HFFc6 (cell line): ENCODE data around the gene SMIM32. TPM values are rescaled to one million over a fixed set of nuclear protein-coding genes. Genes with fewer than 3 reads are reported as not detected.

Experiments used
- DNase-seq: peaks from one replicate; pipeline ENCODE4 v3.0.0-alpha.2; 2018
- H3K27ac Mint-ChIP-seq: 2 replicates; pipeline ENCODE4 v1.8.0; 2020; ENCODE audit warnings: mild to moderate bottlenecking, mixed read lengths
- H3K27me3 Mint-ChIP-seq: 2 replicates; pipeline ENCODE4 v1.8.0; 2021; ENCODE audit warnings: mild to moderate bottlenecking, moderate library complexity, mixed read lengths; ENCODE audit not compliant: insufficient read depth
- H3K36me3 Mint-ChIP-seq: 2 replicates; pipeline ENCODE4 v1.8.0; 2021; ENCODE audit warnings: low read depth, mixed read lengths
- H3K4me1 Mint-ChIP-seq: 2 replicates; pipeline ENCODE4 v1.8.0; 2020; ENCODE audit warnings: low read depth, mixed read lengths
- H3K4me3 Mint-ChIP-seq: 2 replicates; pipeline ENCODE4 v1.8.0; 2020; ENCODE audit warnings: mild to moderate bottlenecking, moderate library complexity, mixed read lengths
- H3K9me3 Mint-ChIP-seq: 2 replicates; pipeline ENCODE4 v1.8.0; 2020; ENCODE audit warnings: mild to moderate bottlenecking, mixed read lengths
- total RNA-seq, 6 experiments: library from RNA; stranded (reverse); fragmentation: NEBNext Ultra II Directional; extraction: Animal tissue kit (Norgen Biotek cat#: 25700); gene quantifications; 2 replicates in 1 of 6; 3 replicates in 5 of 6; pipeline ENCODE4 v1.2.3, GENCODE V29; 2021
- TF ChIP-seq, protein P1 (sequence below): fragments of 200-600 bp; sonication (generic); IDR thresholded peaks from 2 replicates; pipeline ENCODE4 v1.5.0; 2021; ENCODE audit warnings: antibody characterized with exemption, mild to moderate bottlenecking

Gene SMIM32
- total RNA-seq, 6 experiments from 2014 or later: not detected

DNA sequence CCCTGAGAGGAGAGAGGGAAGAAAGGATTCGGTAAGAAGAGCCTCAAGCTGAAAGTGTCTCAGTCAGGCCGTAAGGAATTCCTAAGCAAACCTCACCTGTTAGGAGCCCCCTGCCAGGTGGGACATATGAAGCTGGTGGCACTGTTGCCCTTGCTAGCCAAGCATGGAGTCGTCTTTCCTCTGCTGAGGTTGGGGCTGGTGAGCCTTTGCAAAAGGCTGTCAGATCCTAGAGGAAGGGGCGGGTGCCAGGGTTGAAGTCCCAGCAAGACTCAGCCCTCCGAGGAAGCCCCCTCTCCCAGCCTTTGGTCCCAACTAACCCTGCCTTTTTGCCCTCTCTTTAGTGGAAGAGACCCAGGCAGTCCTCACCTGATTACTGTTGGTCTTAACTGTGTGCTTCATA is 5.5 kb upstream of the SMIM32 start:
- H3K27me3 Mint-ChIP-seq: peaks cover 28% of the 10 kb centered on the region
- no peak overlapping the region for H3K4me3 Mint-ChIP-seq
- TF ChIP-seq, protein P1, sequence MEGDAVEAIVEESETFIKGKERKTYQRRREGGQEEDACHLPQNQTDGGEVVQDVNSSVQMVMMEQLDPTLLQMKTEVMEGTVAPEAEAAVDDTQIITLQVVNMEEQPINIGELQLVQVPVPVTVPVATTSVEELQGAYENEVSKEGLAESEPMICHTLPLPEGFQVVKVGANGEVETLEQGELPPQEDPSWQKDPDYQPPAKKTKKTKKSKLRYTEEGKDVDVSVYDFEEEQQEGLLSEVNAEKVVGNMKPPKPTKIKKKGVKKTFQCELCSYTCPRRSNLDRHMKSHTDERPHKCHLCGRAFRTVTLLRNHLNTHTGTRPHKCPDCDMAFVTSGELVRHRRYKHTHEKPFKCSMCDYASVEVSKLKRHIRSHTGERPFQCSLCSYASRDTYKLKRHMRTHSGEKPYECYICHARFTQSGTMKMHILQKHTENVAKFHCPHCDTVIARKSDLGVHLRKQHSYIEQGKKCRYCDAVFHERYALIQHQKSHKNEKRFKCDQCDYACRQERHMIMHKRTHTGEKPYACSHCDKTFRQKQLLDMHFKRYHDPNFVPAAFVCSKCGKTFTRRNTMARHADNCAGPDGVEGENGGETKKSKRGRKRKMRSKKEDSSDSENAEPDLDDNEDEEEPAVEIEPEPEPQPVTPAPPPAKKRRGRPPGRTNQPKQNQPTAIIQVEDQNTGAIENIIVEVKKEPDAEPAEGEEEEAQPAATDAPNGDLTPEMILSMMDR: no peak

DNA sequence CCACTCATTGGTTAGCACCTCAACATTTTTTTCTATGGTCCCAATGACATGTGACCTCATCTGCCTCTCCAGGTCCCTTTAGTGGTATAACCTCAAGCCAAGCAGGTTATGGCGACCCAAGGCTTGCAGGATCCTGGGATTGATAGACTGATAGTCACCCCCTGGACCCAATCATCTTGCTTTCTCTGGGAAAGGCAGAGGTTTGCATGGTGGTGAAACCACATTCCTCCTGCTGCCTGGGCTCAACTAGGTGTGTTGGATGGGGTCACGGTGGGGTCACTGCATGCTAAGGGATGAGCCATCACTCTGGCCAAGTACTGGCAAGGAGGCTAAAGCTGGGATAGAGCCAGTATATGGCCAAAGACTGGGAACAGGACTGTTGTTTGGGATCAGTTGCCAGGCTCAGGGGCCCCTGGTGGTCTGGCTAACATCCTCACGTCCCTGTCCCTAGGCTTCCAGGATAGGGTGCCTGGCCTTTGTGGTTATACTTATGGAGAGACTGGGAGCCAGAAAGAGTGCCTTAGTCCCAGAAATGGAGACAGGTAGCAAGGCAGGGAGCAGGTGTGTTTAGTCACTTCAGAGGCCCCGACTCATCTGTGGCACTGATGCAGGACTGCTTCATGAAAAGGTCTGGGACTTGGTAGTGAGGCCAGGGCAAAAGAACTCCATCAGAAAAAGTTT is 4.6 kb upstream of the SMIM32 start:
- H3K36me3 Mint-ChIP-seq: no peaks in the 10 kb centered on the region
- no peak overlapping the region for H3K4me3 Mint-ChIP-seq
- H3K27me3 Mint-ChIP-seq: peaks cover 32% of the 10 kb centered on the region

More for the DNA sequence above, 5.5 kb upstream of the SMIM32 start:
- H3K27ac Mint-ChIP-seq: no peak overlapping the region
- H3K9me3 Mint-ChIP-seq: no peaks in the 10 kb centered on the region
- H3K36me3 Mint-ChIP-seq: no peaks in the 10 kb centered on the region
- H3K4me1 Mint-ChIP-seq: no peaks in the 10 kb centered on the region
- DNase-seq: no peak

DNA sequence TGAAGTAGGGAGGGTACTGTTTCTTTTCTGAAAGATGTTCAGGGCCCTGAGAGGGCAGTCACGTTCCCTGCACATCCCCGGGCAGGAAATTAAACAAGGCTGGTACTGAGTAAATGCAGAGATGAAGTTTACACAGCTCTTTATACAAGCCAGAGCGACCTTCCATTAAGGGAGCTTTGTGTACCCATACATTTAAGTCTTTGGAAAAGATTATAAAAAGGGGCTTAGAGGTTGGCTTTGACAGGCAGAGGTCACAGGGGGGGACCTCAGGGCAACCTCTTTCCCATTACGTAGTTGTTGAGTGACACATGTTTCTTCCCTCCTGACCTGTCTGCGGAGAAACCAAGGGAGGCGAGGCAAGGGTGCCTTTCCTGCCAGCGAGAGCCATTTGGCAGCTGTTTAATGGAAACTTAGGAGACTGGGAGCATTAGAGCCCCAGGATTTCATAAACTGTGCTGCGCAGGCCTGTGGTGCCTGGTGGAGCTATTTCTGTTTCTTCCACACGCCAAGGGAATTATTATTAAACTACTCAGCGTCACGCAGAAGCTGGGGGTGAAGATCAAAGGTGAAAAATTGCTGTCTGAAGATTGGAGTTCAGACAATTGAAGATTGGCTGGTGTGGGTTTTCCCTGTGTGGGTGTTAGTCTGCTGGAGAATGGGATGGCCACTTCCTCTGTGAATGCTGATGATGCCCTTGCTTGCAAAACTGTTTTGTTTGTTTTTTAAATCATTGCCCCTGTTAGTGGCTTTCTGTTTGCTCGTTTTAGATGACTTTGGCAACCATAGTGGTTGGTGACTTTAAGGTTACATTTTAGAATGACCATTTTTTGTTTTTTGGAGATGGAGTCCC is 3.2 kb upstream of the SMIM32 start:
- Mint-ChIP-seq H3K27ac (no peak overlapping the region), H3K4me1 (peaks cover 5% of the 10 kb centered on the region; the same call in 1 of the 2 replicates), H3K9me3 (no peaks in the 10 kb centered on the region), H3K36me3 (no peaks in the 10 kb centered on the region), H3K4me3 (no peak overlapping the region), H3K27me3 (peaks cover 40% of the 10 kb centered on the region)
- TF ChIP-seq, protein P1: no peak
- no peak for DNase-seq

More for the DNA sequence above, 4.6 kb upstream of the SMIM32 start:
- H3K27ac Mint-ChIP-seq: no peak overlapping the region
- DNase-seq: no peak
- no peaks in the 10 kb centered on the region for H3K4me1 Mint-ChIP-seq
- TF ChIP-seq, protein P1: no peak
- no peaks in the 10 kb centered on the region for H3K9me3 Mint-ChIP-seq

DNA sequence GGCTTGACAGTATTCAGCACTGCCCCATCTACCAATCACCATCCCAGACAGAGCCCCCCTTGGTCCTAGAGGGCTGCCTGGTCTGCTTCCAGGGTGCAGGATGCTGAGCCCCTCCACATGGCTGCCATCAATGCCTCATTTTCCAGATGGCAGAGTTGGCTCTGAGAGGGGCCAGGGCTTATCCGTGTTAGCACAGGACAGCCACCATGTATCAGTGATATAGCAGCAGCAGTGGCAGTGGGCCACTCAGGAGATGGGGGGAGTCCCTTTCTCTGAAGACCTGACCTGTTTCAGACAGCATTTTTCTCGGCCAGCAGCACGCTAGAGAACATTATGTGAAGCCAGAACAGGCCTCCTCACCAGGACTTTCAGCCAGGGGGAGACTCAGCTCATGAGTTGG is 1.6 kb upstream of the SMIM32 start:
- H3K27ac Mint-ChIP-seq: no peak overlapping the region
- DNase-seq: no peak
- peaks cover 45% of the 10 kb centered on the region for H3K27me3 Mint-ChIP-seq
- H3K36me3 Mint-ChIP-seq: no peaks in the 10 kb centered on the region
- H3K4me3 Mint-ChIP-seq: no peak overlapping the region
- peaks cover 5% of the 10 kb centered on the region; the same call in 1 of the 2 replicates for H3K4me1 Mint-ChIP-seq
- TF ChIP-seq, protein P1: no peak
- no peaks in the 10 kb centered on the region for H3K9me3 Mint-ChIP-seq

DNA sequence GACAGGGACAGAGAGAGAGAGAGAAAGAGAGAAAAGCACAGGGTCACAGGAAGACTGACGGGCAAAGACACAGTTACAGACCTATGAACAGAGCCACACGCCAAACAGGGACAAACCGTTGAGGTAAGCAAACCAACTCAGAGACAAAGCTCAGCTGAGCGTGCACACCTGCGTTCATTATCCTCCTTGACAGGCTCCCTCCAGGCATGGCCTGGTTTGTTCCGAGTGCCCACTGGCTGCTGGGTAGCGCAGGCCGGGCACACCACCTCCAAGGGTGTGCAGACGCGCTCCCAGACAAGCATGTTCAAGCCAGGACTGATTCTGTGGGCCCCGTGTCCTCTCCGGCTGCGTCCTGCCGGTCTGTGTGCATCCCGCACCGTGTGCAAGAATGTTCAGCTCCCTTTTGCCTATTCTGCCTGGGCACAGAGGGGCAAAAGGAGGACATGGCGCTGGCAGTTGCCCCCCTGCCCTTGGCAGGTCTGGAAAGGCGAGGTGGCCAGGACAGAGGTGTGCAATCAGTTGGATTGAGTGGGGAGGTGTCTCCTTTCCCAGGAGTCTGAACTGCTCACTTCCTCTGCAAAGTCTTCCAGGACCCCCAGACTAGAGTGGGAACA is 467 bp upstream of the SMIM32 start:
- H3K4me3 Mint-ChIP-seq: peak overlapping the region; percentile 14; the same call in 1 of the 2 replicates
- H3K27ac Mint-ChIP-seq: no peak overlapping the region
- peaks cover 43% of the 10 kb centered on the region for H3K27me3 Mint-ChIP-seq
- TF ChIP-seq, protein P1: no peak
- peaks cover 6% of the 10 kb centered on the region for H3K36me3 Mint-ChIP-seq
- peaks cover 5% of the 10 kb centered on the region; the same call in 1 of the 2 replicates for H3K4me1 Mint-ChIP-seq
- H3K9me3 Mint-ChIP-seq: no peaks in the 10 kb centered on the region
- DNase-seq: no peak
